K562 (cell line): Measurements from ENCODE around the gene EVL. TPM values are rescaled to one million over a fixed set of nuclear protein-coding genes. Genes with fewer than 3 reads are reported as not detected.

Source experiments
- ELF2 ChIP-seq: fragments of 250-450 bp; sonication (Bioruptor Pico); IDR thresholded peaks from 2 replicates; pipeline ENCODE4 v1.5.0; 2021; ENCODE audit warnings: mild to moderate bottlenecking
- MBD2 ChIP-seq: sonication (generic); IDR thresholded peaks from 2 replicates; pipeline ENCODE4 v1.6.1; 2016; ENCODE audit warnings: low read depth, borderline replicate concordance
- NFE2 ChIP-seq: IDR thresholded peaks from 2 replicates; pipeline ENCODE4 v1.6.1; 2014; ENCODE audit warnings: antibody characterized with exemption, low read depth
- RBM17 ChIP-seq: fragments of 200-400 bp; formaldehyde crosslinking; IDR thresholded peaks from 2 replicates; pipeline ENCODE4 v1.6.1; 2017; ENCODE audit warnings: low read depth, mild to moderate bottlenecking, low read length, borderline replicate concordance
- RFX5 ChIP-seq: IDR thresholded peaks from 2 replicates; pipeline ENCODE4 v1.6.1; 2011; ENCODE audit warnings: low read depth, mild to moderate bottlenecking, improper control_type of control experiment, low read length
- SRF ChIP-seq, 2 experiments: fragments of 250-450, 450-650 bp in 1 of 2; sonication (Bioruptor Pico) in 1 of 2; sonication (generic) in 1 of 2; formaldehyde crosslinking; IDR thresholded peaks; 2 replicates each; pipeline versions ENCODE4 v1.5.0 to v1.5.1; 2020 to 2022; ENCODE audit warnings: mild to moderate bottlenecking in 1 of 2, missing genetic modification reagents in 1 of 2
- SRSF7 ChIP-seq: fragments of 200-400 bp; formaldehyde crosslinking; optimal IDR thresholded peaks from 2 replicates; pipeline ENCODE3; 2017; ENCODE audit warnings: mild to moderate bottlenecking, low read depth, low read length
- polyA plus RNA-seq, 8 experiments: library from polyadenylated mRNA; depleted of rRNA in 4 of 8; stranded (reverse) in 5 of 8; unstranded in 3 of 8; fragments of >200 nt; fragmentation: Nextera tagmentation in 2 of 8; fragmentation: Illumina TruSeq in 1 of 8; extraction: Ambion mirVana in 2 of 8; extraction: Trizol in 1 of 8; gene quantifications; 2 replicates each; pipeline versions ENCODE4 v1.2.1 to v1.2.3, GENCODE V29; 2011 to 2014; ENCODE audit warnings: inconsistent platforms in 1 of 8, missing spikeins in 1 of 8
- total RNA-seq, 7 experiments: library from RNA; depleted of rRNA in 6 of 7; stranded (reverse); fragments of >200 nt in 6 of 7; fragmentation: Illumina TruSeq in 2 of 7; extraction: Trizol in 2 of 7; gene quantifications; 2 replicates each; pipeline versions ENCODE4 v1.2.1 to v1.2.3, GENCODE V29; 2011 to 2021; ENCODE audit warnings: low replicate concordance in 1 of 7
- TF ChIP-seq, protein P1 (sequence below), 3 experiments: IDR thresholded peaks in 2 of 3; conservative IDR thresholded peaks in 1 of 3; 2 replicates each; pipeline ENCODE4 v1.5.1; 2011 to 2012; ENCODE audit warnings: low read length in 3 of 3, mild to moderate bottlenecking in 3 of 3, control low read depth in 2 of 3, improper control_type of control experiment in 1 of 3, inconsistent platforms in 1 of 3, low read depth in 1 of 3, mixed read lengths in 1 of 3, moderate library complexity in 1 of 3; ENCODE audit not compliant: insufficient read depth in 2 of 3
- TF ChIP-seq, protein P2 (sequence below): fragments of 450-650 bp; formaldehyde crosslinking; IDR thresholded peaks from 2 replicates; pipeline ENCODE4 v1.4.0; 2022; ENCODE audit warnings: missing genetic modification characterization
- TF ChIP-seq, protein P3 (sequence below): fragments of 150-350 bp; conservative IDR thresholded peaks from 2 replicates; pipeline ENCODE4 v1.6.1; 2014; ENCODE audit warnings: low read length
- TF ChIP-seq, protein P4 (sequence below), 2 experiments: fragments of 450-650 bp in 1 of 2; sonication (generic) in 1 of 2; formaldehyde crosslinking in 1 of 2; IDR thresholded peaks; 2 replicates each; pipeline versions ENCODE4 v1.7.1 to v1.9.0; 2016 to 2022; ENCODE audit warnings: inconsistent platforms in 1 of 2, mild to moderate bottlenecking in 1 of 2, missing genetic modification reagents in 1 of 2

EVL gene
- total and polyA plus RNA-seq, 9 of the 15 experiments (the other 6 are each of a cell fraction or from before 2014, with no cell fraction given), result 2.9 to 43.4 (median 23.9) TPM

DNA sequence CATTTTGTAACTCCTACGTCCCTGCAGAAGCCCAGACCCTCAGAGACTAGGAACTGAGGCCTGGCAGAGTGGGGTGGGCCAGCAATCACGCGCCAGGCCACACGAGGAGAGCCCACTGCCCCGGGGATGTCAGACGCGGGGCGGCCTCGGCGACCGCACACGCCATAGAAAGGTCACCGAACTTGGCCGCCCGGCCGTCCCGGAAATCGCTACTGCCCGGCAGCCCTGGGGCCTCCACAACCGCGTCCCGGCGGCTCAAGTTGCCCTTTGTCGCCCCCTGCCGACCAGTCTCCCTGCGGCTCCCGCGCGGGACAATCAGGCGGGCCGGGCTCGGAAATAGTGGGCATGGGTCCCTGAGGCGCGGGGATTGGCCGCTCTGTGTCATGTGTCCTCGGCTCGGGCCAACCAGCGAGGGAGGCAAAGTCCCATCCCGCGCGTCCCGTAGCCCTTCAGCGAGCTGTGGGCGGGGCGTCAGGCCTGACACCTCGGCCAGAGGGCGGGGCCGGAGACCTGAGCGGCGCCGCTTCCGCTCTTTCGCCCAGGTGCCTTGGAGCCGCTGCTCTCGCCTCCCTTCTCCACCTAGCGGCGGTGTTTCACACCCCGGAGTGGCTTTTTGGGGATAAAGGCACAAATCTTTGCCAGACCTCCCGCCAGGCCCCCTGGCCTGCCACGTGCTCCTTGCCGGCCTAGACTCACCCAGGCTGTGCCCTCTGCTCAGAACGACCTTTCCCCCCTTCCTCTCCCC, 127.6 kb downstream of the EVL start (continued):
- TF ChIP-seq, protein P1, sequence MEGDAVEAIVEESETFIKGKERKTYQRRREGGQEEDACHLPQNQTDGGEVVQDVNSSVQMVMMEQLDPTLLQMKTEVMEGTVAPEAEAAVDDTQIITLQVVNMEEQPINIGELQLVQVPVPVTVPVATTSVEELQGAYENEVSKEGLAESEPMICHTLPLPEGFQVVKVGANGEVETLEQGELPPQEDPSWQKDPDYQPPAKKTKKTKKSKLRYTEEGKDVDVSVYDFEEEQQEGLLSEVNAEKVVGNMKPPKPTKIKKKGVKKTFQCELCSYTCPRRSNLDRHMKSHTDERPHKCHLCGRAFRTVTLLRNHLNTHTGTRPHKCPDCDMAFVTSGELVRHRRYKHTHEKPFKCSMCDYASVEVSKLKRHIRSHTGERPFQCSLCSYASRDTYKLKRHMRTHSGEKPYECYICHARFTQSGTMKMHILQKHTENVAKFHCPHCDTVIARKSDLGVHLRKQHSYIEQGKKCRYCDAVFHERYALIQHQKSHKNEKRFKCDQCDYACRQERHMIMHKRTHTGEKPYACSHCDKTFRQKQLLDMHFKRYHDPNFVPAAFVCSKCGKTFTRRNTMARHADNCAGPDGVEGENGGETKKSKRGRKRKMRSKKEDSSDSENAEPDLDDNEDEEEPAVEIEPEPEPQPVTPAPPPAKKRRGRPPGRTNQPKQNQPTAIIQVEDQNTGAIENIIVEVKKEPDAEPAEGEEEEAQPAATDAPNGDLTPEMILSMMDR (IDR thresholded peaks at IDR 0.05 in 2 of 3, conservative IDR thresholded peaks at IDR 0.05 in 1 of 3; ENCODE audit: insufficient read depth in 2 of 3, low read depth in 1 of 3, low read length in 3 of 3), result peak; percentile 81 to 84 (median 82)
- no peak for TF ChIP-seq ELF2 (CRISPR knock-in tag)
- TF ChIP-seq, protein P2, sequence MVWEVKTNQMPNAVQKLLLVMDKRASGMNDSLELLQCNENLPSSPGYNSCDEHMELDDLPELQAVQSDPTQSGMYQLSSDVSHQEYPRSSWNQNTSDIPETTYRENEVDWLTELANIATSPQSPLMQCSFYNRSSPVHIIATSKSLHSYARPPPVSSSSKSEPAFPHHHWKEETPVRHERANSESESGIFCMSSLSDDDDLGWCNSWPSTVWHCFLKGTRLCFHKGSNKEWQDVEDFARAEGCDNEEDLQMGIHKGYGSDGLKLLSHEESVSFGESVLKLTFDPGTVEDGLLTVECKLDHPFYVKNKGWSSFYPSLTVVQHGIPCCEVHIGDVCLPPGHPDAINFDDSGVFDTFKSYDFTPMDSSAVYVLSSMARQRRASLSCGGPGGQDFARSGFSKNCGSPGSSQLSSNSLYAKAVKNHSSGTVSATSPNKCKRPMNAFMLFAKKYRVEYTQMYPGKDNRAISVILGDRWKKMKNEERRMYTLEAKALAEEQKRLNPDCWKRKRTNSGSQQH, result no peak
- TF ChIP-seq, protein P3, sequence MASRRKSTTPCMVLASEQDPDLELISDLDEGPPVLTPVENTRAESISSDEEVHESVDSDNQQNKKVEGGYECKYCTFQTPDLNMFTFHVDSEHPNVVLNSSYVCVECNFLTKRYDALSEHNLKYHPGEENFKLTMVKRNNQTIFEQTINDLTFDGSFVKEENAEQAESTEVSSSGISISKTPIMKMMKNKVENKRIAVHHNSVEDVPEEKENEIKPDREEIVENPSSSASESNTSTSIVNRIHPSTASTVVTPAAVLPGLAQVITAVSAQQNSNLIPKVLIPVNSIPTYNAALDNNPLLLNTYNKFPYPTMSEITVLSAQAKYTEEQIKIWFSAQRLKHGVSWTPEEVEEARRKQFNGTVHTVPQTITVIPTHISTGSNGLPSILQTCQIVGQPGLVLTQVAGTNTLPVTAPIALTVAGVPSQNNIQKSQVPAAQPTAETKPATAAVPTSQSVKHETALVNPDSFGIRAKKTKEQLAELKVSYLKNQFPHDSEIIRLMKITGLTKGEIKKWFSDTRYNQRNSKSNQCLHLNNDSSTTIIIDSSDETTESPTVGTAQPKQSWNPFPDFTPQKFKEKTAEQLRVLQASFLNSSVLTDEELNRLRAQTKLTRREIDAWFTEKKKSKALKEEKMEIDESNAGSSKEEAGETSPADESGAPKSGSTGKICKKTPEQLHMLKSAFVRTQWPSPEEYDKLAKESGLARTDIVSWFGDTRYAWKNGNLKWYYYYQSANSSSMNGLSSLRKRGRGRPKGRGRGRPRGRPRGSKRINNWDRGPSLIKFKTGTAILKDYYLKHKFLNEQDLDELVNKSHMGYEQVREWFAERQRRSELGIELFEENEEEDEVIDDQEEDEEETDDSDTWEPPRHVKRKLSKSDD, result no peak
- no peak for TF ChIP-seq RFX5
- no peak for TF ChIP-seq RBM17
- TF ChIP-seq, protein P4, sequence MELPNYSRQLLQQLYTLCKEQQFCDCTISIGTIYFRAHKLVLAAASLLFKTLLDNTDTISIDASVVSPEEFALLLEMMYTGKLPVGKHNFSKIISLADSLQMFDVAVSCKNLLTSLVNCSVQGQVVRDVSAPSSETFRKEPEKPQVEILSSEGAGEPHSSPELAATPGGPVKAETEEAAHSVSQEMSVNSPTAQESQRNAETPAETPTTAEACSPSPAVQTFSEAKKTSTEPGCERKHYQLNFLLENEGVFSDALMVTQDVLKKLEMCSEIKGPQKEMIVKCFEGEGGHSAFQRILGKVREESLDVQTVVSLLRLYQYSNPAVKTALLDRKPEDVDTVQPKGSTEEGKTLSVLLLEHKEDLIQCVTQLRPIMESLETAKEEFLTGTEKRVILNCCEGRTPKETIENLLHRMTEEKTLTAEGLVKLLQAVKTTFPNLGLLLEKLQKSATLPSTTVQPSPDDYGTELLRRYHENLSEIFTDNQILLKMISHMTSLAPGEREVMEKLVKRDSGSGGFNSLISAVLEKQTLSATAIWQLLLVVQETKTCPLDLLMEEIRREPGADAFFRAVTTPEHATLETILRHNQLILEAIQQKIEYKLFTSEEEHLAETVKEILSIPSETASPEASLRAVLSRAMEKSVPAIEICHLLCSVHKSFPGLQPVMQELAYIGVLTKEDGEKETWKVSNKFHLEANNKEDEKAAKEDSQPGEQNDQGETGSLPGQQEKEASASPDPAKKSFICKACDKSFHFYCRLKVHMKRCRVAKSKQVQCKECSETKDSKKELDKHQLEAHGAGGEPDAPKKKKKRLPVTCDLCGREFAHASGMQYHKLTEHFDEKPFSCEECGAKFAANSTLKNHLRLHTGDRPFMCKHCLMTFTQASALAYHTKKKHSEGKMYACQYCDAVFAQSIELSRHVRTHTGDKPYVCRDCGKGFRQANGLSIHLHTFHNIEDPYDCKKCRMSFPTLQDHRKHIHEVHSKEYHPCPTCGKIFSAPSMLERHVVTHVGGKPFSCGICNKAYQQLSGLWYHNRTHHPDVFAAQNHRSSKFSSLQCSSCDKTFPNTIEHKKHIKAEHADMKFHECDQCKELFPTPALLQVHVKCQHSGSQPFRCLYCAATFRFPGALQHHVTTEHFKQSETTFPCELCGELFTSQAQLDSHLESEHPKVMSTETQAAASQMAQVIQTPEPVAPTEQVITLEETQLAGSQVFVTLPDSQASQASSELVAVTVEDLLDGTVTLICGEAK (IDR thresholded peaks at IDR 0.05), result no peak
- TF ChIP-seq, protein P4 (CRISPR knock-in tag; IDR thresholded peaks at IDR 0.05), result no peak
- TF ChIP-seq NFE2, result no peak
- no peak for TF ChIP-seq MBD2
- TF ChIP-seq SRSF7, result no peak
- peak in 1 of 2 experiments; percentile 49; a peak in 1 of 4 replicates for TF ChIP-seq SRF (CRISPR knock-in tag; IDR thresholded peaks at IDR 0.05)
